HG02763 (cell line): ENCODE data around the gene GMEB2.
"Not testable (repeated sequence)": the region's sequence is repeated elsewhere in the genome, so short reads cannot be mapped to it uniquely, and the experiment has no call there.

ENCODE experiments used
- ATAC-seq: cut with Tn5 transposase; IDR thresholded peaks from one replicate; pipeline ENCODE4 v1.9.1; 2021; ENCODE audit warnings: mild to moderate bottlenecking, moderate library complexity; ENCODE audit not compliant: unreplicated experiment

Gene GMEB2

DNA sequence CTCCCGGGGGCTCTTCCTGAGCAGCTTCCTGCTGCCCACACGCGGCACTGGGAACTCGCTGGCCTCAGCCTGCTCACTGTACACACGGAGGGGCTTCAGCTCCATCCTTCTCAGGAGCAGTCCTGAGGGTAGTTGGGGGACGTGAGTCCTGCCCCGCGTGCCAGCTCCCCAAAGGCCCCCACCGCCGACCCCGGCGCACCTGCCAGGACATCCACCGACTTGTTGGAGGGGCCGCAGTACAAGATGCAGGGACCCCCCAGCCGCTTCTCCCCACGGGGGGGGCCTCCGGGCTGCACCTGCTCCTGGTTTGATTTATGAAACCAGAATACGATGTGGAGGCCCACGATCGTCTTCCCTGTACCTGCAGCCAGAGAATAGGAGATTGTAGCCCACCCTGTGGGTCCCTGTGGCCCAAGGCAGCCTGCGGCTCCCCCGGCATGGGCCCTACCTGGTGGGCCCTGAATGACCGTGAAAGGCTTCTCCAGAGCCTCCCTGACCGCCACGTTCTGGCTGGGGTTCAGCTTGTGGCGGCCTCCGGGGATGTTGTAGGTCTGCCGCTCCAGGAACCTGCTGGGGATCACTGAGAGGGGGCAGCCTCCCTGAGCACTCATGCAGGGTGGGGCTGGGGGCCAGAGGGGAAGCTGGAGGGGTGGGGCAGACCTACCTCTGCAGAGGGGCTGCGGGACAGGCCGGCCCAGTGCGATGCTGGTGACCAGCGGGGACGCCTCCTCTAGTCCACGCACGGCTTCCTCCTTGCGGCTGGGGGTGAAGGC, 65.1 kb downstream of the GMEB2 start:
- no peak for ATAC-seq

DNA sequence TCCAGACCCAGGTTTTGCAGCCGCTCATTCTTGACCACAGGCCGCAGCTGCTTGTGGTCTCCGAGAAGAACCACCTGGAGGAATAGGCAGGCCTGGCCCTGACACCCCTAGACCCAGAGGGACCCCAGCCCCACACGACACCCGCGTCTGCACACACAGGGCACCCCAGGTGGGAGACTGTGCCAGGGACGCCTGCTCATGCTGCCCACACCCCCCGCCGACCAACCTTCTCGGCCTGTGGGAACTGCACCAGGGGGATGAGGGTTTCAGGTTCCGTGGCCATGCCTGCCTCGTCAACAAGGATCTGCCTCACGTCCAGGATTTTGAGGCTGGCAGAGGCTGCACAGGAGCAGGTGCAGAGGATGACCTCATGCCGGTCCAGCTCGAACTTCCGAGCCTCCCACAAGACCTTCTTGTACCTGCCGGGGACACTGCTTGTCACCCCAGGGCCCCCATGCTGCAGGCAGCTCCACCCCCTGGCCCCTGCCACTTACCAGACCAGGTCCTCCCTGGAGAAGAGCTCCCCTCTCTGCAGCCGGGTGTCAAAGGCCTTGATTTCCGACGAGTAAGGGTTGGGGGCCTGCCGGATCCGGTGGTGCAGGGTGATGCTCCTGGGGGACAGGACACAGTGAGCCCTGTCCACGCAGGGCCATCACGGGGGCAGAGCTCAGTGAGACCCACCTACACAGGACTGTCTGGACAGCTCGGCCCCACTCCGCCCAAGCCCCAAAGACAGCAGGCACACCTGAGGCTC, 65.9 kb downstream of the GMEB2 start:
- ATAC-seq = no peak

- no peak for ATAC-seq
Observed at GRCh38 chr20:63560333-63560805, 66.5 kb downstream of the GMEB2 start.

DNA sequence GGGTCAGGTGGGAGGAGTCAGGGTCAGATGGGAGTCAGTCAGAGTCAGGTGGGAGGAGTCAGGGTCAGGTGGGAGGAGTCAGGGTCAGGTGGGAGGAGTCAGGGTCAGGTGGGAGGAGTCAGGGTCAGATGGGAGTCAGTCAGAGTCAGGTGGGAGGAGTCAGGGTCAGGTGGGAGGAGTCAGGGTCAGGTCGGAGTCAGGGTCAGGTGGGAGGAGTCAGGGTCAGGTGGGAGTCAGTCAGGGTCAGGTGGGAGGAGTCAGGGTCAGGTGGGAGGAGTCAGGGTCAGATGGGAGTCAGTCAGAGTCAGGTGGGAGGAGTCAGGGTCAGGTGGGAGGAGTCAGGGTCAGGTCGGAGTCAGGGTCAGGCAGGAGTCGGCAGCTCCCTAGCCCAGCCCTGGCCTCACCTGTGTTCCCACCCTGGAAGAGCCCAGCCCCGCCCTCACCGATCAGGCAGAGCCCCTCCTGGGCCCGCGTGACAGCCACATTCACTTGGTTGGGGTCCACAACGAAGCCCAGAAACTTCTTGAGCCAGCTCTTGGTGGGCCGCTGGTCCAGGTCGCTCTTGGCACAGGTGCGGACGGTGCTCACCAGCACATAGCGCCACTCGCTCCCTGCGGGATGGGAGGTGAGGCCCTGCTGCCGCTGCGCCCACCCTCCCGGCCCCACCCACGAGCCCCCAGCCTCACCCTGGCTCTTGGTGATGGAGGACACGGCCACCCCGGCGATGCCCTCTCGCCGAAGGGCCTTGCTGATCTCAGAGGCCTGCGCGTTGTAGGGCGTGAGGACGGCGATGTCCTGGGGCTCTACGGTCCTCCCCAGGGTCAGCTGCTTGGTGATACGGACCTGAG, 67.2 kb downstream of the GMEB2 start:
- ATAC-seq = not testable (repeated sequence)

DNA sequence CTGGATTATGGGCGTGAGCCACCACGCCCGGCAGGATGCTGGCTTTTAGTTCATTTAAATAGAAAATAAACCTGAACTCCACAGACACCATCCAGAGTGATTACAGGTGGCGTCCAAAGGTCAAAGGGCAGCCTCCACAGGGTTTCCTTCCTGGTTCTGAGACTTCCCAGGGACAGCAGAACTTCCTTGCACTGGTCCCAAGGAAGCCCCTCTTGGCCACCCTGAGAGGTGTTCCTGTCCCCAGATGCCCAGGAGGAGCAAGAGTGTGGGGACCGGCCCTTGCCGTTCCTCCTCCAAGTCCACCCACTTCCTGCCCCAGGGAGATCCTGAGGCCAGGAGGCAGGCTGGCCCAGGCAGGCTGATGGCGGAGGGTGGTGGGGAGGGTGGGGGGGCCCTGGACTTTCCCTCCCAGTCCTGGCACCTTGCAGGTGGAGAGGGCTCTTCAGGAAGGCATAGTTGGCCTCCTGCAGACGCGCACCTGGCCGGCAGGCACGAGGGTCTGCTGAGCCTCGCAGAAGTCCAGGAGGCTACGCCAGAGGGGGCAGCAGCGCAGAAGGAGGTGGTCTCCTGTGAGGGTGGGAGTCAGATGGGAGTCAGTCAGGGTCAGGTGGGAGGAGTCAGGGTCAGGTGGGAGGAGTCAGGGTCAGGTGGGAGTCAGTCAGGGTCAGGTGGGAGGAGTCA, 68.0 kb downstream of the GMEB2 start:
- no peak for ATAC-seq

DNA sequence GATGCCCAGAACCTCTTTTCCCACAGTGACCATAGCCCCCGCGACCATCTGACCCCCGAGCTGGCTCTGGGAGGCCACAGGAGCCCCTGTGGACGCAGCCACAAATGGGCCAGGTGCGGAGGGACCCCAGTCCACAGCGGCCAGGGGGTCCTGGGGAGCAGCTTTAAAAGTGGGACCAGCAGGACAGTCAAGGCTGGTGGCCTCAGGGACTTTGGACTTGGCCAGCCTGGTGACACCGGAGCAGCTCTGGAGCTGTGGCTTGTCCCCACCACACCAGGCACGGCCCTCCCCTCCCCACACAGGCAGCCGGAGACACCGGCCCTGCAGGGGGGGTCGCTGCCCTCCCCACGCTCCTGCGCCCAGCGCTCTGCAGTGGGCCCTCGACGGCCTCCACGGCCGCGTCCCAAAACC, 69.4 kb downstream of the GMEB2 start:
- ATAC-seq = no peak

DNA sequence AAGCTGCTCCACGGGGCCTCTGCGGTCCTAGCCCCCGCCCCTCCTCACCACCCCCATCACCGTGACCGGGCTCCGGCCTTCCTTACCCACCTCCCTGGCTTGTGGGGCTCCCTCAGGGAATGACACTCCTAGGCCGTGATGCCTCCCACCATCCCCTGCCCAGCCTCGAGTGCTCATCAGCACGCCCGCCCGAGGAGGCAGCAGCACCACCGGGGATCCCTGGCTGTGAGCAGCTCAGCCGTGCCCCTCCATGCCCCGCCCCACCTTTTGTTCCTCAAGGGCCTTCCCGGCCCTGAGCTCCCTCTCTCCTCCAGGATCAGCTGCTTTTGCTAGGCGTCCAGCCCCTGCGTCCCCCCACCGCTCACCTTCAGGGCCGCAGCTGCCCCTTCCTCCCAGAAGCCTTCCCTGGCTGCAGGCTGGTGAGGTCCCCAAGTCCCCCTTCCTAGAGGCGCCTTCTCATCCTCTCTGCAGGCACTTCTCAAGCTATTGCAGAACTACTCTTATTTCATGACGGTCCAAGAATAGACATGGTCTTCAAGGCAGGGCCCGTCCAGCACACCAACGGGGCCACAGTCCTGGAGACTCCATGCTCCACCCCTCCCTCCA, 69.9 kb downstream of the GMEB2 start:
- ATAC-seq = no peak

- ATAC-seq = no peak
Observed at GRCh38 chr20:63555661-63556381, 71.1 kb downstream of the GMEB2 start.

DNA sequence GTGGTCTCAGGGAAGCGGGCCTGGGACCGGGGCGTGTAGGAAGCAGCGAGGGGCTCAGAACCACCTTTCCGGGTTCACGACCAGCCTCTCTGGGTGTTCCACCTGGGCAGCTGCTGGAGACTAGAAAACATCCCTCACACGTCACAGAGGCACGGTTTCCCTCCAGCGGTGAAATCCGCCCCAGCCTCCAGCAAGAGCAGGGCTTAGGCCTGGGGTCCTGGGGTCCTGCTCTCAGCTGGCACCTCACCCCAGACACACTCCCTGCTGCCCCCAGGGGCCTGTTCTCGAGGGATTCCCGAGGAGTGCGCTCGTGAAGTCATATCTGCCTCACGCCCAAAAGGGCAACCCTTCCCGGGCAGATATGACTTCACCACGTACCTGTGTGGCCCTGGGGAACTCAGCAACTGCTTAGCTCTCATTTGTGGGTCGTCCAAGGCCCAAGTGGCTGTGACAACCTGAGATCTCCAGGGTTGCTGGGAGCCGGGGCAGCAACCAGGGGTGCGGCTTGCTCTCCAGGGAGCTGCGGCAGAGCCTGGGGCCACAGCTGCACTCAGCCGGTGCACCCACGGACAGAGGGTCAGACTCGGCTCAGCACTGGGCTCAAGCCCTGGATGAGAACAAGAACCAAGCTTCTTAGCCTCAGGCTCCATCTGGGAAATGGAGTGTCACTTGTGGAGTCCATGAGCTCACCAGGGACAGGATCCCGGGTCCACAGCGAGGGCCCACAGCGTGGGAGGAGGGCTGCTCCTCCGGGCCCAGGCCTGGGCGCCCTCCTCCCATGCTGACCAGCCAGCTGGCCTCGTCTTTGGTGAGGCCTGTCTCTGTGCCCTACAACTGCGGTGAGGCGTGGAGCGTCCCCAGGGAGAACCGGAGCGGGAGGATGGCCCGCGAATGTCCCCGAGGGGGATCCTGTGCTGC, 72.3 kb downstream of the GMEB2 start:
- ATAC-seq = peak; percentile 2

GRCh38 chr20:63553933-63554290, 73.0 kb downstream of the GMEB2 start, which contains the start of gene FNDC11:
TSS of gene FNDC11 (plus strand) at chr20:63554159. CDS start at chr20:63555664, 1,505 bp downstream.
- peak; percentile 17 for ATAC-seq

GRCh38 chr20:63553251-63553932, 73.5 kb downstream of the GMEB2 start:
- ATAC-seq = peak; percentile 59

DNA sequence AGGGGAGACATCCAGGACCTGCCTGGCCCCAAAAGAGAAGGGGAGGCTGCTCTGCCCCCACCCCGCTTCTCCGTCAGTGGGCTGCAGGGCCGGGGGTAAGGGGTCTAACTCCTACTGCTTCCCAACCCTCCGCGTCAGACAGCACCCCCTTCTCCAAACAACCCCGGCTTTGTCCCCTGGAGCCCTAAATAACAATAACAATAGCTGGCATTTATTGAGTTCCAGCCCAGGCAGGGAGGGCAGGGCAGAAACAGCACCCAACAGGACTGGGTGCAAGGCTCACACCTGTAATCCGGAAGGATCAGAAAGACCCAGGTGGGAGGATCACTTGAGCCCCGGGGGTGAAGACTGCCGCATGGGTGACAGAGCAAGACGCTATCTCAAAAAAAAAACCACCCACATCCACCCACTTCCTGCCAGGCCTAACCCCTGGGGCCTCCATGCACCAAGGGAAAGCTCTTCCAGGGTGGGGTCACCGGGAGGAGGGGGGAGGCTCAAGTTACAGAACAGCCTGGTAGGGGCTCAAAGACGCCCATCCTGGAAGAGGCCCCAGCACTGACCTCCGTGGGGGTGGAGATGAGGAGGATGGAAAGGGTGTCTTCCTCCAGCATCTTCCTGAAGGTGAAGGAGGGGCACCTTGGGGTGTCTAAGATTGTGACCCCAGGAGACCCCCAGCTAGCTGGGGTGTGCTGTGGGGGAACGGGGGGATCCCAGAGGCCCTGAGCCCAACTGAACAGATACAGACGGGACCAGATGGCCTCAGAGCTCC, 74.2 kb downstream of the GMEB2 start:
- peak; percentile 24 for ATAC-seq

GRCh38 chr20:63551068-63551467, 75.8 kb downstream of the GMEB2 start:
- ATAC-seq = no peak

DNA sequence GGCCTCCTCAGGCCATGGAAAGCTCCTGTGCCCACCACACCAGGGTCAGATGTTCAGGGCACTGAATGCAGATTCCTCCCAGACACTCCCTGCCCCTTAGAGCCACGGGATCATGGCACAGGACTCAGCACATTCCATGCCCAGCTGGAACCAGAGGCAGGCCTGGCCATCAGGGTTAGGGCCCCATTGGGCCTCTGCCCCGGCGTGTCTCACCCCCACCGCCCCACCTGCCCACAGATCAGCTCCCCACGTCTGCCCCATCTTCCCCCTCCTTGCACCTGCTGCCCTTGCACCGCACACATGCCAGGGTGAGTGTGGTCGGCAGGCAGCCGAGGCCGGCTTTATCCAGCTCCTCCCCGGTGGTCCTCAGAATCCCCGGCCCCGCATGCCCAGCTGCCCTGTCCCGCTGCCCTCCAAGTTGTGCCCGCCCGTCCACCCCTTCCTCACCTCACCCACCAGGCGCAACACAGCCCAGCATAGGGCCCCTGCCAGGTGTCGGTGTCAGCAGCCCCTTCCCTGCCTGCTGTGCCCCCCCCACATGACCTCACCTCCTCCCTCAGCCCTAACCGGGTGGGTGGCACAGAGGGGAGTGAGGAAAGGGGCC, 77.1 kb downstream of the GMEB2 start:
- no peak for ATAC-seq

DNA sequence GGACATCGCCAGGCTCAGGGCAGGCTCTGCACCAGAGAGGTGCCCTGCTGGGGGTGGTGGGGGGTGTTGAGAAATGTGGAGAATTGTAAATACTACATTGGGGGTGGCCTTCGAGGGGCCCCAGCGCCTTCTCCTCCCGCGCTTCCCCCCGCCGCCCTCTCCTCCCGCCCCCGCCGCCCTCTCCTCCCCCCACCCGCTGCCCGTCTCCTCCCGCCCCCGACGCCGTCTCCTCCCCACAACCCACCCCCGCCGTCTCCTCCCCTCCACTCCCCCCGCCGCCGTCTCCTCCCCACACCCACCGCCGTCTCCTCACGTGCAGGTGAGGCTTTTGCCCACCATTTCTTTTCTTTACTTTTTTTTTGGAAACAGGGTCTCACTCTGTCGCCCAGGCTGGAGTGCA, 77.9 kb downstream of the GMEB2 start:
- no peak for ATAC-seq

DNA sequence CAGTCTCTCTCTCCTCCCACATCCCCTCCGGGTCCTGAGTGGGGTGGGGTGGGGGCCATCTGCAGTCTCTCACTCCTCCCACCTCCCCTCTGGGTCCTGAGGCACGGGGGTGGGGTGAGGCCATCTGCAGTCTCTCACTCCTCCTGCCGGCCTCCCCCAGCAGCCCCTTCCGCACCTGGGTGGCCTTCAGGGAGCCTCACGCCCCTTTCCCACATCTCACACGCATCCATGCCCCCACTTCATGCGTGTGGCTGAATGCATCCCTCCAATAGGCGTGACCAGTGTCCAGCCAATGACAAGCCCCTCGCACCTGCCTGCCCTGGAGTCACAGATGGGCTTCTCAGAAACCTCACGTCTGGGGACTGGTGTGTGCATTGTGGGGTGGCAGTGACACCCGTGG, 78.4 kb downstream of the GMEB2 start:
- ATAC-seq = no peak
